CD14-positive monocyte (primary cell): ENCODE data around the gene ACSF3. TPM values are rescaled to one million over a fixed set of nuclear protein-coding genes. Genes with fewer than 3 reads are reported as not detected.

ENCODE experiments used
- DNase-seq, 3 donors: peaks; one replicate each; pipeline ENCODE4 v3.0.0-alpha.2; 2011 to 2022
- H2AFZ ChIP-seq: 2 replicates; pipeline ENCODE4 v1.6.0; 2012; ENCODE audit warnings: mild to moderate bottlenecking, low read depth, low read length, inconsistent platforms; ENCODE audit not compliant: insufficient read depth, poor library complexity, severe bottlenecking
- H3K27ac ChIP-seq, 2 donors: 1 replicate in 1 of 2; 2 replicates in 1 of 2; pipeline ENCODE4 v1.5.1; 2012 to 2013; ENCODE audit warnings: low read length in 2 of 2, control low read depth in 1 of 2, inconsistent platforms in 1 of 2, low read depth in 1 of 2, mild to moderate bottlenecking in 1 of 2
- H3K27me3 ChIP-seq, 2 donors: one replicate each; pipeline versions ENCODE4 v1.6.0 to v1.6.1; 2011 to 2013; ENCODE audit warnings: low read length in 2 of 2; ENCODE audit not compliant: control insufficient read depth in 2 of 2, insufficient read depth in 2 of 2
- H3K36me3 ChIP-seq, 2 donors: replicated peaks in 1 of 2; 1 replicate in 1 of 2; 2 replicates in 1 of 2; pipeline versions ENCODE4 v1.5.1 to v1.6.1; 2012 to 2013; ENCODE audit warnings: low read length in 2 of 2, control low read depth in 1 of 2, inconsistent platforms in 1 of 2, mild to moderate bottlenecking in 1 of 2; ENCODE audit not compliant: insufficient read depth in 2 of 2, control insufficient read depth in 1 of 2
- H3K4me1 ChIP-seq, 2 donors: 1 replicate in 1 of 2; 2 replicates in 1 of 2; pipeline versions ENCODE4 v1.5.1 to v1.6.1; 2012 to 2013; ENCODE audit warnings: low read length in 2 of 2, control low read depth in 1 of 2, inconsistent platforms in 1 of 2, mild to moderate bottlenecking in 1 of 2, moderate library complexity in 1 of 2; ENCODE audit not compliant: insufficient read depth in 2 of 2, control insufficient read depth in 1 of 2
- H3K4me2 ChIP-seq: replicated peaks from 2 replicates; pipeline ENCODE3; 2012; ENCODE audit warnings: low read length, moderate library complexity, mild to moderate bottlenecking; ENCODE audit not compliant: poor library complexity, severe bottlenecking; ENCODE audit errors: extremely low read depth
- H3K4me3 ChIP-seq, 3 experiments: fragments of 200-600 bp in 1 of 3; sonication (generic) in 1 of 3; replicated peaks in 1 of 3; 1 replicate in 2 of 3; 2 replicates in 1 of 3; pipeline ENCODE4 v1.5.1; 2011 to 2013; ENCODE audit warnings: low read length in 3 of 3, mild to moderate bottlenecking in 3 of 3, control low read depth in 2 of 3, low read depth in 2 of 3, inconsistent platforms in 1 of 3, moderate library complexity in 1 of 3
- H3K79me2 ChIP-seq: 2 replicates; pipeline ENCODE4 v1.6.0; 2012; ENCODE audit warnings: mild to moderate bottlenecking, control low read depth, inconsistent platforms, low read length, moderate library complexity; ENCODE audit not compliant: insufficient read depth
- H3K9ac ChIP-seq: 2 replicates; pipeline ENCODE4 v1.6.0; 2017; ENCODE audit warnings: low read length, mild to moderate bottlenecking; ENCODE audit not compliant: insufficient read depth, poor library complexity, severe bottlenecking
- H3K9me3 ChIP-seq, 2 donors: replicated peaks in 1 of 2; 1 replicate in 1 of 2; 2 replicates in 1 of 2; pipeline versions ENCODE4 v1.5.1 to v1.6.1; 2012 to 2013; ENCODE audit warnings: low read length in 2 of 2, control low read depth in 1 of 2; ENCODE audit not compliant: control insufficient read depth in 1 of 2, insufficient read depth in 1 of 2
- H4K20me1 ChIP-seq: 2 replicates; pipeline ENCODE4 v1.6.0; 2012; ENCODE audit warnings: mild to moderate bottlenecking, low read length, control low read depth, moderate library complexity; ENCODE audit not compliant: insufficient read depth
- H3K27ac Mint-ChIP-seq, 7 donors: one replicate each; pipeline ENCODE4 v1.8.0; 2020; ENCODE audit warnings: mild to moderate bottlenecking in 7 of 7, mixed read lengths in 7 of 7, moderate library complexity in 6 of 7, inconsistent platforms in 2 of 7
- H3K27me3 Mint-ChIP-seq, 3 donors: one replicate each; pipeline ENCODE4 v1.8.0; 2021 to 2022; ENCODE audit warnings: low read depth in 3 of 3, mild to moderate bottlenecking in 3 of 3, mixed read lengths in 3 of 3, moderate library complexity in 3 of 3, inconsistent platforms in 1 of 3
- H3K36me3 Mint-ChIP-seq, 2 donors: one replicate each; pipeline ENCODE4 v1.8.0; 2020; ENCODE audit warnings: mixed read lengths in 2 of 2, inconsistent platforms in 1 of 2, mild to moderate bottlenecking in 1 of 2
- H3K4me1 Mint-ChIP-seq: one replicate; pipeline ENCODE4 v1.8.0; 2020; ENCODE audit warnings: mild to moderate bottlenecking, mixed read lengths
- H3K4me3 Mint-ChIP-seq, 2 donors: one replicate each; pipeline ENCODE4 v1.8.0; 2020; ENCODE audit warnings: mild to moderate bottlenecking in 2 of 2, mixed read lengths in 2 of 2, moderate library complexity in 1 of 2
- H3K9me3 Mint-ChIP-seq, 7 donors: one replicate each; pipeline ENCODE4 v1.8.0; 2020 to 2022; ENCODE audit warnings: mixed read lengths in 7 of 7, mild to moderate bottlenecking in 6 of 7, moderate library complexity in 6 of 7, inconsistent platforms in 2 of 7
- CTCF ChIP-seq: fragments of 200-600 bp; IDR thresholded peaks from one replicate; pipeline ENCODE4 v1.8.0; 2022; ENCODE audit warnings: antibody characterized with exemption, mild to moderate bottlenecking
- WGBS: methylation state at CpG from one replicate; pipeline ENCODE4 v1.1.5; 2013; ENCODE audit warnings: missing lambda C conversion rate; ENCODE audit not compliant: insufficient coverage; 5-methylcytosine and 5-hydroxymethylcytosine counted together
- intact Hi-C, 2 donors: fragments of 100-400 bp; cut with micrococcal nuclease; formaldehyde crosslinking; loops; one replicate each; pipeline versions ENCODE4 v1.15.0 to v1.15.1; 2023
- polyA plus RNA-seq, 3 donors: library from polyadenylated mRNA; depleted of rRNA in 1 of 3; unstranded in 2 of 3; stranded (reverse) in 1 of 3; fragments of 300-500 nt in 2 of 3; fragments of >200 nt in 1 of 3; fragmentation: Illumina TruSeq in 2 of 3; gene quantifications; 1 replicate in 2 of 3; 2 replicates in 1 of 3; pipeline ENCODE4 v1.2.3, GENCODE V29; 2012 to 2021

Gene ACSF3
- polyA plus RNA-seq, 3 donors, result 23.5 to 26.7 (median 26.4) TPM

- DNase-seq, result peak in 1 of 3 donors; percentile 6
These were observed 101.0 kb downstream of the ACSF3 start for GRCh38 chr16:89194340-89195311.

More at GRCh38 chr16:89194340-89195311, 101.0 kb downstream of the ACSF3 start:
- Histone ChIP-seq H2AFZ (no peak overlapping the region), H4K20me1 (no peaks in the 10 kb centered on the region), H3K4me2 (no peak overlapping the region), H3K9ac (no peak overlapping the region), H3K9me3 (no peaks in the 10 kb centered on the region), H3K27ac (no peak overlapping the region), H3K36me3 (no peaks in the 10 kb centered on the region), H3K79me2 (no peaks in the 10 kb centered on the region), H3K4me3 (no peak overlapping the region), H3K27me3 (peaks cover 0 to 23% of the 10 kb centered on the region in 2 donors), H3K4me1 (peaks cover 7 to 10% of the 10 kb centered on the region in 2 donors)
- Mint-ChIP-seq H3K27me3 (peaks cover 20 to 37% (median 33%) of the 10 kb centered on the region in 3 donors), H3K27ac (no peak overlapping the region), H3K9me3 (peaks cover 0 to 4% (median 0%) of the 10 kb centered on the region in 7 donors), H3K4me1 (no peaks in the 10 kb centered on the region), H3K36me3 (no peaks in the 10 kb centered on the region), H3K4me3 (peak overlapping the region in 1 of 2 donors; percentile 21)
- TF ChIP-seq CTCF, result no peak
- intact Hi-C loops, result loop anchor here (5.0 to 10.0 kb wide), 2 partner anchors 90 to 742 kb away; partner anchors contain the start of gene ZFPM1 (in 1 of the 2)
- 68% methylated on average over 42 of the region's 45 CpGs for WGBS
